HTR-8/SVneo (cell line): ENCODE measurements around the gene CCDC196.
"Not testable (repeated sequence)": the region's sequence is repeated elsewhere in the genome, so short reads cannot be mapped to it uniquely, and the experiment has no call there.

Source experiments
- DNase-seq: peaks from one replicate; pipeline ENCODE4 v3.0.0; 2011; ENCODE audit warnings: low spot score, mixed read lengths; ENCODE audit not compliant: insufficient read length
- FAIRE-seq: peaks from 2 replicates; lab custom pipeline; 2011; peaks lifted over from hg19 to GRCh38; lab: Jason Lieb, UNC

The CCDC196 gene

GRCh38 chr14:66541627-66542026 lies 55.5 kb downstream of the CCDC196 start:
- DNase-seq (no peak), FAIRE-seq (peak; percentile 97)

- FAIRE-seq, result peak; percentile 81
- no peak for DNase-seq
Measured at GRCh38 chr14:66543996-66544395, 57.8 kb downstream of the CCDC196 start.

- DNase-seq, FAIRE-seq: not testable (repeated sequence)
Measured at GRCh38 chr14:66545191-66545590, 59.0 kb downstream of the CCDC196 start.

GRCh38 chr14:66545751-66546150 lies 59.6 kb downstream of the CCDC196 start:
- DNase-seq, FAIRE-seq: not testable (repeated sequence)
